Activated B cell treated with CpG ODN at 0.5 μM for 24 hours (primary cell): ENCODE measurements around the gene SORCS1. TPM values are rescaled to one million over a fixed set of nuclear protein-coding genes. Genes with fewer than 3 reads are reported as not detected.

Experiments
- ATAC-seq: fragments of 200-7000 bp; cut with Tn5 transposase; one replicate; pipeline ENCODE4 v1.10.0; 2021; ENCODE audit warnings: low read depth, mild to moderate bottlenecking, moderate library complexity
- CTCF ChIA-PET: fragments of 350-600 bp; sonication (Branson Sonifier 250); formaldehyde crosslinking; loops from one replicate; lab custom pipeline; 2021; ENCODE audit warnings: antibody characterized with exemption; lab: Charles Lee
- POLR2A ChIA-PET: fragments of 350-600 bp; sonication (Branson Sonifier 250); formaldehyde crosslinking; loops from one replicate; lab custom pipeline; 2021; ENCODE audit warnings: antibody characterized with exemption; lab: Charles Lee
- DNase-seq: peaks from one replicate; pipeline ENCODE4 v3.0.0; 2022
- H3K27ac Mint-ChIP-seq: one replicate; pipeline ENCODE4 v1.8.0; 2020; ENCODE audit warnings: mixed read lengths
- H3K27me3 Mint-ChIP-seq: one replicate; pipeline ENCODE4 v1.8.0; 2021; ENCODE audit warnings: mixed read lengths
- H3K36me3 Mint-ChIP-seq: one replicate; pipeline ENCODE4 v1.8.0; 2021; ENCODE audit warnings: low read depth, mixed read lengths
- H3K4me1 Mint-ChIP-seq: one replicate; pipeline ENCODE4 v1.8.0; 2021; ENCODE audit warnings: mixed read lengths
- H3K4me3 Mint-ChIP-seq: one replicate; pipeline ENCODE4 v1.8.0; 2020; ENCODE audit warnings: mild to moderate bottlenecking, mixed read lengths
- H3K9me3 Mint-ChIP-seq: one replicate; pipeline ENCODE4 v1.8.0; 2020; ENCODE audit warnings: mixed read lengths
- intact Hi-C: fragments of 100-400 bp; cut with micrococcal nuclease; formaldehyde crosslinking; loops from one replicate; pipeline ENCODE4 v1.15.1; 2024
- total RNA-seq: library from RNA; stranded (reverse); gene quantifications from 2 replicates; pipeline ENCODE4 v1.2.3, GENCODE V29; 2022
- TF ChIP-seq, protein P1 (sequence below): fragments of 200-600 bp; IDR thresholded peaks from one replicate; pipeline ENCODE4 v1.8.0; 2022; ENCODE audit warnings: antibody characterized with exemption, mild to moderate bottlenecking

Gene SORCS1
- total RNA-seq, 1 donor from 2014 or later: not detected

DNA sequence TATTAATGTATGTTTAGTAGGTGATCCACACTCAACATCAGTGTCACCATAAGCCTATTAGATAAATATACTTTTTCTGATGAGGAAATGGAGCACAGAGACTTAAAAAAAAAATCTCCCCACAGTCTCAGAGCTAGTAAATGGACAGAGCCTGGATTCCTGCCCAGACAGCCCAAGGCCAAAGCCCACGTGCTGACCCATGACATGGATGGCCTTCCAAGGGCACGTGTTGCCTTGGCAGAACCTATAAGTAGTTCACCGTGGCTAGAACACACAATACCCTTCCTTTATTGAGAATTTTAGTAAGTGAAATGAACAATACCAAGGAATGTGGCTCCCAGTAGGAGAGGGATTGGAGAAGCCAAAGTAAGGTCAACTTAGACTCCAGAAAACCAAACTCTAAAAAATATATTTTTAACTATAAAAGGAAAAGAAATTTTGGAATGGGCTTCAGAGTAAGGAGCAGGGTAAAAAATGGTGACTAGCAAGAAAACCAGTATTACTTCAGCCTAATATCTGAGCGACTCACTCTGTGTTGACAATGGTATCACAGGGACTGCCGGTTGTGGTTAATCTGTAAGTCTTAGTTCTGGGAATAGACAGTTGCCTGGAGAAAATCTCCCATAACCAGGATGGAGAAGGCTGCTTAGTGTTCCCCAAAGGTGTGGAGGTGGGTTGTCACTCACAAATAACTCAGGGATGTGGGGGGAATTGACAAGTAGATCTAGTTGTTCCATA, 223.0 kb downstream of the SORCS1 start:
- no peaks in the 10 kb centered on the region for H3K27me3 Mint-ChIP-seq
- H3K9me3 Mint-ChIP-seq: no peaks in the 10 kb centered on the region
- no peak for DNase-seq
- no peak overlapping the region for H3K4me3 Mint-ChIP-seq
- ChIA-PET POLR2A (no interaction called here), CTCF (no interaction called here)
- ATAC-seq: no peak
- H3K27ac Mint-ChIP-seq: no peak overlapping the region
- H3K4me1 Mint-ChIP-seq: peaks cover 5% of the 10 kb centered on the region
- TF ChIP-seq, protein P1, sequence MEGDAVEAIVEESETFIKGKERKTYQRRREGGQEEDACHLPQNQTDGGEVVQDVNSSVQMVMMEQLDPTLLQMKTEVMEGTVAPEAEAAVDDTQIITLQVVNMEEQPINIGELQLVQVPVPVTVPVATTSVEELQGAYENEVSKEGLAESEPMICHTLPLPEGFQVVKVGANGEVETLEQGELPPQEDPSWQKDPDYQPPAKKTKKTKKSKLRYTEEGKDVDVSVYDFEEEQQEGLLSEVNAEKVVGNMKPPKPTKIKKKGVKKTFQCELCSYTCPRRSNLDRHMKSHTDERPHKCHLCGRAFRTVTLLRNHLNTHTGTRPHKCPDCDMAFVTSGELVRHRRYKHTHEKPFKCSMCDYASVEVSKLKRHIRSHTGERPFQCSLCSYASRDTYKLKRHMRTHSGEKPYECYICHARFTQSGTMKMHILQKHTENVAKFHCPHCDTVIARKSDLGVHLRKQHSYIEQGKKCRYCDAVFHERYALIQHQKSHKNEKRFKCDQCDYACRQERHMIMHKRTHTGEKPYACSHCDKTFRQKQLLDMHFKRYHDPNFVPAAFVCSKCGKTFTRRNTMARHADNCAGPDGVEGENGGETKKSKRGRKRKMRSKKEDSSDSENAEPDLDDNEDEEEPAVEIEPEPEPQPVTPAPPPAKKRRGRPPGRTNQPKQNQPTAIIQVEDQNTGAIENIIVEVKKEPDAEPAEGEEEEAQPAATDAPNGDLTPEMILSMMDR: no peak
- intact Hi-C loops: no loop called here
- no peaks in the 10 kb centered on the region for H3K36me3 Mint-ChIP-seq

DNA sequence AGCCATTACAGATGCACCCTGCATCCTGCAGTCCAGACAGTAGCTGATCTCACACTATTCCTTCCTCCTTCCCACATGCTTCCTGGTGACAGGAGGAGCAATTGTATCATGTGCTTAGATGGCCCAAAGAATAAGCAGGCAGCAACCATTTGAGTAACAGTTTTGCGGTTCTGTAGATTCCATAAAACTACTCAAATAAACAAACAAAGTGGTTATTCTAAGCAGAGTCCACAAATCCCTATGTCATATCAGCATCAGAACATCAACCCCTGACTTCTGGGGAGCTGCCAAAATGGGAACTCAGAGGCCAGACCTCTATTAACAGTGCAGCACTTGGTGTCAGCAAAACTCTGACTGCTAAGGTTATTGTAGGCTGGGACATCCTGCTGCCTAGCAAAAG, 226.0 kb downstream of the SORCS1 start:
- no peaks in the 10 kb centered on the region for H3K36me3 Mint-ChIP-seq

DNA sequence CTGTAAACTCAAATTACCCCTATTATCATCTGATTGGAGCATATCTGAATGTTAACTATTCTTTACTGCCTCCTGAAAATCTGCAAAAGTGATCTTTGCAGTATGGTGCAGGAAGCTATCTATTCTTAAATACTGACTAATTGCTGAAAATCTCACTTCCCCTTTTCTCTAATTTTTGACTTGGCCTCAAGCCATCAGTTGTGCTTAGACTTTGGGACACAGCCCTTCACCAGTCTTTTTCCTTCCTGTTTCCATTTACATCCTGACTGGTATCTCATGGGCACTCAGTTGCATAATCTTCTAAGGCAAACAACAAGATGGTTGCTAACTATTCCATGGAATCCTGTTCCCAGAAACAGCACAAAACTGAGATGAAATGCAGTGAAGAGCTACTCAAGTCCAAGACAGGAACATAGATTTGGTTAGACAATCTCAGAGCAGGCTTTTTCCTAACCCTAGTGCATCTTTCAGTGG, 228.5 kb downstream of the SORCS1 start:
- intact Hi-C loops: no loop called here
- ChIA-PET POLR2A (no interaction called here), CTCF (no interaction called here)
- TF ChIP-seq, protein P1: no peak
- Mint-ChIP-seq H3K4me3 (no peak overlapping the region), H3K27me3 (no peaks in the 10 kb centered on the region), H3K4me1 (peaks cover 24% of the 10 kb centered on the region), H3K36me3 (no peaks in the 10 kb centered on the region), H3K27ac (no peak overlapping the region), H3K9me3 (no peaks in the 10 kb centered on the region)
- no peak for DNase-seq
- ATAC-seq: peak; percentile 61

More for the DNA sequence above, 226.0 kb downstream of the SORCS1 start:
- CTCF ChIA-PET: no interaction called here
- Mint-ChIP-seq H3K27me3 (no peaks in the 10 kb centered on the region), H3K27ac (no peak overlapping the region), H3K4me1 (peaks cover 17% of the 10 kb centered on the region), H3K4me3 (no peak overlapping the region), H3K9me3 (no peaks in the 10 kb centered on the region)
- no peak for DNase-seq
- intact Hi-C loops: no loop called here
- TF ChIP-seq, protein P1: no peak
- POLR2A ChIA-PET: no interaction called here
- ATAC-seq: no peak

DNA sequence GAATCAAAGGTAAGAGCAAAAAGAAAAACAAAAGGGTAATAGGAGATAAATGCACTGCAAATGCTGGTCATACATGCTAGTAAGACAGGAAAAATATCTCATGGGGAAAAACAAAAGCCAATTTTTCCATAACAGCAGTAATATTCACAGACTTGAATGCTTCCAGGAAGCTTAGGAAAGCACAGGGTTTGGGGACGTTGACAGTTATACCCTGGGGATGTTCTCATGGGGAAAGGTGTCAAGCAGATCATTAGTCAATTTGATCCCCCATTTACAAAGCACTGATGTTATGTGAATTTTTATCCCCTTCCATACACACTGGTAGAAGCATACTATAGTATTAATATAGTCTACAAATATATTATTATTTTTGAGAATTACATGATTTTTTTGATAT, 232.7 kb downstream of the SORCS1 start:
- intact Hi-C loops: no loop called here
- Mint-ChIP-seq H3K4me3 (no peak overlapping the region), H3K4me1 (peaks cover 24% of the 10 kb centered on the region), H3K27ac (no peak overlapping the region), H3K9me3 (no peaks in the 10 kb centered on the region), H3K27me3 (no peaks in the 10 kb centered on the region), H3K36me3 (no peaks in the 10 kb centered on the region)
- ChIA-PET CTCF (no interaction called here), POLR2A (no interaction called here)
- DNase-seq (no peak), ATAC-seq (no peak)
- TF ChIP-seq, protein P1: no peak

DNA sequence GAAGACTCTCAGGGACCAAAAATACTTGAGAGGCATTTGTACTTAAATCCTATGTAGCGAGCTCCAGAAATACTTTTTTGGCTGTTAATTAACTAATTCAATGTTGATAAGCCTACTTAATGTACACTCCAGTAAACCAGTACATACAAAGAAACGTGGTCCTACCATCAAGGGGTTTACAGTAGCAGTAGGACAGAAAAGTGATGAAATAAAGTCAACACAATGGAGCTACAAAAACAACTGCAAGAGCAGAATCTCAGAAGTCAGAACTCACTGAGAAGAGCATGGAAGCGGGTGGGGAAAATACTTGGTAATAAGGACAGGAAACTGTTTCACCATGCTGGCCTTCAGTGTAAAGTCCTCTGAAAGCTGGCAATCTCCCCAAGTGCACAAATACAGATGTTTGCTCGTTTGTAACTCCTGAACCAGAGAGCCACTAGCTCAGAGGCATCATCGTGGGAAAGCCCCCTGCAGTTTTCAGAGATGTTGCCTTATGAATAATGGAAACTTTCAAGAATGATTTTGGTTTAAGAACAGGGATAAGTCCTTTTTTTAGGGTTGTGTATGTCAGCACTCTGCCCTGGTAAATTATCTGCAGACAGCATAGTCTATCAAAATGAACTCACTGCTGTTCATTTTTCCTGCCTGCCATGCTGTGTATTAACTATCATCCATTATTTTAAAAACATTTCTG, 233.2 kb downstream of the SORCS1 start:
- TF ChIP-seq, protein P1: no peak
- no peak for ATAC-seq
- H3K27ac Mint-ChIP-seq: no peak overlapping the region
- no peak overlapping the region for H3K4me3 Mint-ChIP-seq
- POLR2A ChIA-PET: interaction anchor here (0.6 kb wide), 1 partner anchor 331 kb away, joined by 4 read pairs; no protein-coding TSS in a partner anchor
- H3K27me3 Mint-ChIP-seq: no peaks in the 10 kb centered on the region
- no peaks in the 10 kb centered on the region for H3K9me3 Mint-ChIP-seq
- no peaks in the 10 kb centered on the region for H3K36me3 Mint-ChIP-seq
- CTCF ChIA-PET: no interaction called here
- intact Hi-C loops: no loop called here
- H3K4me1 Mint-ChIP-seq: peaks cover 19% of the 10 kb centered on the region
- no peak for DNase-seq
